GM12864 (cell line): ENCODE results near the gene NTMT2.
"Not testable (repeated sequence)": the region's sequence is repeated elsewhere in the genome, so short reads cannot be mapped to it uniquely, and the experiment has no call there.

Experiments
- DNase-seq: peaks from one replicate; pipeline ENCODE4 v3.0.0-alpha.2; 2011; ENCODE audit warnings: low read depth
- H3K4me3 ChIP-seq: 2 replicates; pipeline ENCODE4 v1.5.1; 2011; ENCODE audit warnings: mild to moderate bottlenecking, low read depth, low read length, control low read depth
- TF ChIP-seq, protein P1 (sequence below): IDR thresholded peaks from 2 replicates; pipeline ENCODE4 v1.5.1; 2011; ENCODE audit warnings: low read depth, mild to moderate bottlenecking, moderate library complexity, low read length, control low read depth, inconsistent platforms; ENCODE audit errors: missing control alignments

The NTMT2 gene

DNA sequence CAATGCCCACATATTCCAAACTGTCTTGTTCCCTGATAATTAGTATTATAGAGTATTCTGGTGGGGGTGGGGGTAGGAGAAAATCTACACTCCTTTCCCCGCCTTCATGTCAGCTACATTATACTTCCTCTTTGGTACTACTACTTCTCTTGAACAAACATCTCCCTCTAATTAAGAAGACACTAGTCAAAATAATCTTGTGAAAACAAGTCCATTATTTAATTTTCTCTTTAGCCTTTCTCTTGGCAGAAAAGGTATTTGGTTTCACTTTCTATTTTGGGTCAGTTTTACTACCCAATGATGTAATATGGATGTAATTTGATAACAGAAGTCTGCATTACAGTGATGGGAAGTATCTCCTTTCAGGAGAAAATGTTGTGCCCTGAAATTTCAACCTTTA lies 22.5 kb downstream of the NTMT2 start:
- no peak for DNase-seq
- TF ChIP-seq, protein P1, sequence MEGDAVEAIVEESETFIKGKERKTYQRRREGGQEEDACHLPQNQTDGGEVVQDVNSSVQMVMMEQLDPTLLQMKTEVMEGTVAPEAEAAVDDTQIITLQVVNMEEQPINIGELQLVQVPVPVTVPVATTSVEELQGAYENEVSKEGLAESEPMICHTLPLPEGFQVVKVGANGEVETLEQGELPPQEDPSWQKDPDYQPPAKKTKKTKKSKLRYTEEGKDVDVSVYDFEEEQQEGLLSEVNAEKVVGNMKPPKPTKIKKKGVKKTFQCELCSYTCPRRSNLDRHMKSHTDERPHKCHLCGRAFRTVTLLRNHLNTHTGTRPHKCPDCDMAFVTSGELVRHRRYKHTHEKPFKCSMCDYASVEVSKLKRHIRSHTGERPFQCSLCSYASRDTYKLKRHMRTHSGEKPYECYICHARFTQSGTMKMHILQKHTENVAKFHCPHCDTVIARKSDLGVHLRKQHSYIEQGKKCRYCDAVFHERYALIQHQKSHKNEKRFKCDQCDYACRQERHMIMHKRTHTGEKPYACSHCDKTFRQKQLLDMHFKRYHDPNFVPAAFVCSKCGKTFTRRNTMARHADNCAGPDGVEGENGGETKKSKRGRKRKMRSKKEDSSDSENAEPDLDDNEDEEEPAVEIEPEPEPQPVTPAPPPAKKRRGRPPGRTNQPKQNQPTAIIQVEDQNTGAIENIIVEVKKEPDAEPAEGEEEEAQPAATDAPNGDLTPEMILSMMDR = no peak
- no peak overlapping the region for H3K4me3 ChIP-seq

- not testable (repeated sequence) for DNase-seq, H3K4me3 ChIP-seq
Observed at GRCh38 chr1:170170513-170170912, 24.8 kb downstream of the NTMT2 start.

- H3K4me3 ChIP-seq = no peak overlapping the region
- TF ChIP-seq, protein P1 = no peak
- no peak for DNase-seq
Observed at GRCh38 chr1:170174395-170174794, 28.6 kb downstream of the NTMT2 start.

- TF ChIP-seq, protein P1 = no peak
- H3K4me3 ChIP-seq = no peak overlapping the region
- DNase-seq = no peak
Observed at GRCh38 chr1:170175041-170175440, 29.3 kb downstream of the NTMT2 start.

DNA sequence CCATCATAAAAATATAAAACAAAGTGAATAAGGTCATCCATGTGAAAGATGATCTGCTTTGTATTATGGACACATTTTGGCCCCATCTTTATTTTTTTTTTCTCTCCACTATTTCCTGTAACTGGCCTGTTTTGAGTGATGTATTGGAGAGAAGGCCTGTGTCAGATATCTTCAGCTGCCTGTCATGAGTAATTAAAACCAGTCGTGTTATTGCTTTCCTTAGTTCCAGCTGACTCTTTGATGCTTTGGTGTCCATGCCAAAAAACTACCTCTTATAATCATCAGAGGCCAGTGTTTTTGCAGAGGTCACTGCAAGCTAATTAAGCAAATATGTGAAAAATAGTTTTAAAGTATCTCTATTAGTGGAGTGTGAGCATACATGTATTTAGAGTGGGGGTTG lies 29.7 kb downstream of the NTMT2 start:
- no peak overlapping the region for H3K4me3 ChIP-seq
- TF ChIP-seq, protein P1 = no peak
- no peak for DNase-seq

DNA sequence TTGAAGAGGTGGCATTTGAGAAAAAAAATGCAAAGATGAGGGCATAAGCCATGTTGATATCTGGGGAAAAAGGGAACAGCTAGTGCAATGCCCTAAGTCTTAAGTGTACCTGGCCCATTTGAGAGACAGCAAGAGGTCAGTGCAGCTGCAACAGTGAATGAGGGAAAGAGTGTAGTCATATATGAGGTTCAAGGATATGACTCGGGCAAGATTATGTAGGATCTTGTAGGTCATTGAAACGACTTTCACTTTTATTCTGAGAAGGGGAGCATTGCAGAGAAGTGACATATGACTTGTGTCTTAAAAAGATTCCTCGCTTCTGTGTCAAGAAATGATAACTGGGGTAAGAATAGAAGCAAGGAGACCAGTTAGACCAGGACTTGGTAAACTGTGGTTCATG lies 31.0 kb downstream of the NTMT2 start:
- no peak for DNase-seq
- TF ChIP-seq, protein P1 = no peak
- H3K4me3 ChIP-seq = no peak overlapping the region

- TF ChIP-seq, protein P1 = no peak
- H3K4me3 ChIP-seq = no peak overlapping the region
- no peak for DNase-seq
Observed at GRCh38 chr1:170182442-170182841, 36.7 kb downstream of the NTMT2 start.

- no peak overlapping the region for H3K4me3 ChIP-seq
- TF ChIP-seq, protein P1 = no peak
Observed at GRCh38 chr1:170192546-170192945, 46.8 kb downstream of the NTMT2 start.

More at GRCh38 chr1:170192546-170192945, 46.8 kb downstream of the NTMT2 start:
- DNase-seq = no peak
